ENCODE measurements around the gene CACNG7.

CACNG7 gene

DNA sequence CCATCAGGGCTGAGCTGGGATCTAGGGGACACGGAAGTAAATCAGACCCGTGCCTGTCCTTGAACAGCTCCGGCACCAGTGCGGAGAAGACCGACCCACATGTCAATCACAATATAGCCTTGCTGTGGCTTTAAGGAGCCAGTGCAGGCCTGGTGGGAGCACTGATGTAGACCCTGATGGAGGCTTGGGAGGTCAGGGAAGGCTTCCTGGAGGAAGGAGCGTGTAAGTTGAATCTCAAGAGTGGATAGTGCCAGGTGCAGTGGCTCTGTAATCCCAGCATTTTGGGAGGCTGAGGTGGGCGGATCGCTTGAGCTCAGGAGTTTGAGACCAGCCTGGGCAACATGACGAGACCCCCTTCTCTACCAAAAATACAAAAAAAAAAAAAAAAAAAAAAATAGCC is 42.9 kb downstream of the CACNG7 start:
- DNase-seq (ENCODE audit: low read depth in 1 of 2, low spot score in 1 of 2) = no peak

DNA sequence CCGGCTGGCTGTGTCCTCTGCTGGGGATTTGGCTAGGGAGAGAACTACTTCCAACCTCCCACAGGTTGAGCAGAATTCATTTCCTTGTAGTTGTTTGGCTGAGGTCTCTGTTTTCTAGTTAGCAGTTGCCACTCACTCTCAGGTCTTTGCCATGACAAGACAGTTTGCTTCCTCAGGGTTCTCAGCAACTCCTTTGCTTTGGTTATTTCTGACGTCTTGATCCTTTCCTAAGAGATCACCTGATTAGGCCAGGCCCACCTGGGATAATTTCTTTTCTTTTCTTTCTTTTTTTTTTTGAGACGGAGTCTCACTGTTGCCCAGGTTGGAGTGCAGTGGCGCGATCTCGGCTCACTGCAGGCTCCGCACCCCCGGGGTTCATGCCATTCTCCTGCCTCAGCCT is 44.3 kb downstream of the CACNG7 start:
- DNase-seq (ENCODE audit: low read depth in 1 of 2, low spot score in 1 of 2) = no peak

GRCh38 chr19:53957448-53958167 is 48.5 kb downstream of the CACNG7 start:
- DNase-seq (ENCODE audit: low read depth in 1 of 2, low spot score in 1 of 2) = no peak

DNA sequence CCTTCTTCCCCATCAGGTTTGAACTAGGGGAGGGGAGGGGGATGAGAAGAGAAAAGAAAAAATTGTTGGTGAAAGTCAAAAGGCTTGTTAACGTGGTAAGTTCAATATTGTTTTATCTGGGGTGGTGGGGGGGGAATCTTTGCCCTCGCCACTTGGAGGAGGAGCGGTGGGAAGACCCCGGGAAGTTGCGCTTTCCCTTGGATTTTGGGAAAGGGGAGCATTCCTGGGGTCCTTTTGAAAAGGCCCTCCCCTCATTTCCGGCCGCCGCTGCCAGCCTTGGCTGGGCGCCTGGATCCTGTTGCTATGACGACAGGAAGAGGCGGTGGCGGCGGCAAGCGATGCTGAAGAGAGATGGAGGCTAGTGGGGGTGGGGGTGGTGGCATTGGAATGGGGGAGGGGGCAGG is 49.1 kb downstream of the CACNG7 start:
- no peak for DNase-seq (ENCODE audit: low read depth in 1 of 2, low spot score in 1 of 2)

GRCh38 chr19:53958823-53959757 is 50.0 kb downstream of the CACNG7 start:
- DNase-seq (ENCODE audit: low read depth in 1 of 2, low spot score in 1 of 2) = no peak

- DNase-seq (ENCODE audit: low read depth in 1 of 2, low spot score in 1 of 2) = no peak
Measured at GRCh38 chr19:53960187-53960586, 51.1 kb downstream of the CACNG7 start.

- no peak for DNase-seq (ENCODE audit: low read depth in 1 of 2, low spot score in 1 of 2)
Measured at GRCh38 chr19:53960886-53961285, 51.8 kb downstream of the CACNG7 start.

DNA sequence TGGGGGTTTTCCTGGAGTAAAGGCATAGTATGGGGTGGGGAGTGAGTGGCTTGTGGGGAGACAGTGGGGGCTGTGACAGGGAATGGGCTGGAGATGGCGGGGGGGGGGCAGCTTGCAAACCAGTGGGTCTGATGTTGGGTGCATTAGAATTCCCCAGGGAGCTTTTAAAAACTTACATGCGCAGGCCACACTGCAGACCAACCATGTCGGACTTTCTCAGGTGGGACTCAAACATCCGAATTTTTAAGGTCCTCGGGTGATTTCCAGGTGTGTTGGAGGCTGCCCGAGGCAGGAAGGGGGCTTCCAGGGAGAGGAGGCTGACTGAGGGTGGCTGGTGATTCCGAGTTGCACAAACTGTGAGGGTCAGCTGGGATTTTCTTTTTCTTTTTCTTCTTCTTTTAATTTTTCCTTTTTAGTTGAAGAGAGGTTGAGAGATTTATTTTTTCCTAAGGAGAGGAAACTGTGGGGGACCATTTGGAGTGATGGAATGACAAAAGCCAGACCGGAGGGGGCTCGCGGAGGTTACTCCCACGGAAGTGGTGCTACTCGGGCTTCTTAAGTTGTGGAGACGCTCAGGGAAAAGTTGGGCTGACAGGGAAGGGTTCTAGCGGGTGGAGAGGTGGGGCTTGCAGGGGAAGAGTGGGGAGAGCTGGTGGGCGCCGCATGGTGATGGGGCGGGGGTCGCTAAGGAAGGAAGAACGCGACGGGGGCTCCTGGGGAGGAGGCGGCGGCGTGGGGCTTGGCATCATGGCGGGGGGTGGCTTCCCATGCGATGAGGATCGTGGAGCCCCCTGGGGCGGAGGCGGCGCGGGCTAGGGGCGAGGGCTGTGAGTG is 52.7 kb downstream of the CACNG7 start:
- DNase-seq (ENCODE audit: low read depth in 1 of 2, low spot score in 1 of 2) = no peak

- DNase-seq (ENCODE audit: low read depth in 1 of 2, low spot score in 1 of 2) = no peak
Measured at GRCh38 chr19:53962887-53963431, 53.9 kb downstream of the CACNG7 start, which contains the start of gene CACNG8. TSS of gene CACNG8 (plus strand) at chr19:53962937.

DNA sequence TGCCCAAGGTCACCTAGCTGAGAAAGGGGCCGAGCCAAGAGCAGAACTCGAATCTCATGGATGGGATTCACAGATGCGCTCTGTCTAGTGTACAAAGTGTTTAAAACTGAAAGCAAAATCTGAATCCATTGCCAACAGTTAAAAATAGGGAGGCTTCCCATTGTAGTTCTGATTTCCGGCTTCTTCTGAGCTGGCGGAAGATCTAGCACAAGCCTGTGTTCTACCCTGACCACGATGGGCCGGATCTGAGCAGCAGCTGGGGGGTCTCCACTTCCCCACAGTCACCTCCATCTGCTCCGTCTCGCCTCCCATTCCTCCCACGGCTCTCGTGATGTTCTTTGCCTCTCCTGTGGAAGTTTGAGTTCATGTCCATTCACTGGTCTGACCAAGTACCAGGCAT is 56.0 kb downstream of the CACNG7 start:
- no peak for DNase-seq (ENCODE audit: low read depth in 1 of 2, low spot score in 1 of 2)

- no peak for DNase-seq (ENCODE audit: low read depth in 1 of 2, low spot score in 1 of 2)
Measured at GRCh38 chr19:53966931-53967330, 57.9 kb downstream of the CACNG7 start.

- DNase-seq (ENCODE audit: low read depth in 1 of 2, low spot score in 1 of 2) = no peak
Measured at GRCh38 chr19:53969366-53969765, 60.3 kb downstream of the CACNG7 start.

GRCh38 chr19:53971673-53972072 is 62.6 kb downstream of the CACNG7 start:
- DNase-seq (ENCODE audit: low read depth in 1 of 2, low spot score in 1 of 2) = no peak

GRCh38 chr19:53977429-53977990 is 68.4 kb downstream of the CACNG7 start:
- DNase-seq (ENCODE audit: low read depth in 1 of 2, low spot score in 1 of 2) = peak in 1 of 2 donors; percentile 46

DNA sequence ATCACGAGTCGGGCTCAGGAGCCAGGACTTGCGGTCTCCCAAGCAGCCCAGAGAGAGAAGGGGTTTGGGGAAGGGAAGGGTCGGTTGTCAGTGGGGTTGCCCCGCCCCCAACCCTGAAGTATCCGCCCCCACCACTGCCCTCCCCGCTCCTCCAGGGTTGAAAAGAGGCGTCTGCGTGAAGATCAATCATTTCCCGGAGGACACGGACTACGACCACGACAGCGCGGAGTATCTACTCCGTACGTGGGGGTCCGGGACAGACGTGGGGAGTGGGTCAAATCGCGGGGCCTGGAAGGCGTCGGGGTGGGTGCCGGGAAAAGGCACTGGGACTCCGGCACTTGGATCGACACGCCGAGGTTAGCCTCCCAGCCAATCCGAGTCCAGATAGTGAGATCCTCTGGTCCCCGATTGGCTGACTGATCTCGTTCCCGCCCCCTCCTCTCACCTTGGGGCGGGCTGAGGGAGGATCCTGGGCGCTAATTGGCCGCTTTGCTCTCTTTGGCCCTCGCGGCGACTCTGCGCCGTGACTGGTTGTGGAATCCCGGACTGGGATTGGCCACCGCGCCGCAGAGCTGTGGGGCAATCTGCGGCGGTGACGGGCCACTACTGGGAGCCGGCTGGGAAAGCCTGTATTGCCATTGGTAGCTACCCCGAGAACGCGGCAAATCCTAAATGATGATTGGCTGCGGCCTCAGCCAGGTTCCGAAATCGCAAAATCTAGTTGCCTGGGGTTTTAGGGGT is 69.1 kb downstream of the CACNG7 start:
- peak in 1 of 2 donors; percentile 13 for DNase-seq (ENCODE audit: low read depth in 1 of 2, low spot score in 1 of 2)

DNA sequence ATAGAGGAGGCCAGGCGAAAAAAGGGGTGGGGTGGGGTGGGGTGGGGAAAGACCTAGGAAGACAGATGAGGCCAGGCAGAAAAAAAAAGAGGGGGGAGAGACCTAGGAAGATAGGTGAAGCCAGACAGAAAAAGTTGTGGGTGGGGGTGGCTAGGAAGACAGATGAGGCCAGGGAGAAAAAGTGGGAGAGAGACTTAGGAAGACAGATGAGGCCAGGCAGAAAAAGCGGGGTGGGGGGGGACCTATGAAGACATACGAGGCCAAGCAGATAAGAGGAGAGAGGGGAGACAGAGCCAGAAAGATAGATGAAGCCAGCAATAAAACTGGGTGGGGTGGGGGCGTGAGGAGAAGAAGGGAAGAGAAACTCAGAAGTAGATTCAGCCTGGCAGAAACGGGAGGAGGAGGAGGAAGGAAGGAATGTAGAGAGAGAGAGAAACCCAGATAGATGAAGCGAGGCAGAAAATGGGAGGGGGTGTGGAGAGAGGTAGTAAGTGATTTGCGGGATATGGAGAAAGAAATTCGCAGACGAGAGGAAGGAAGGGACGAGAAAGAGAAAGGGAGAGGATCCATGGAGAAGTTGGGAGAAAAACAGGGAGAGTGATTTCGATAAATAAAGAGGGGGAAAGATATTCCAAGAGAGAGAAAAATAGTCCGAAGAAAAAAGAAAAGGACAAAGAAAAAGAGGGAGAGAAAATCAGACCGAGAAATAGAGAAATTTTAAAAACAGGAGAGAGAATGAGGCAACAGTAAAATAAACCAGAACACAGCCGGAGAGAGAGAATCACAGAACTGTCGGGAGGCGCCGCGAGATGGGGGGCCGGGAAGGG is 70.1 kb downstream of the CACNG7 start:
- DNase-seq (ENCODE audit: low read depth in 1 of 2, low spot score in 1 of 2) = no peak

- no peak for DNase-seq (ENCODE audit: low read depth in 1 of 2, low spot score in 1 of 2)
Measured at GRCh38 chr19:53980539-53981375, 71.7 kb downstream of the CACNG7 start.

GRCh38 chr19:53981376-53981951 is 72.4 kb downstream of the CACNG7 start:
- DNase-seq (ENCODE audit: low read depth in 1 of 2, low spot score in 1 of 2) = no peak
